ENCODE measurements around the gene ASAP2. TPM values are rescaled to one million over a fixed set of nuclear protein-coding genes. Genes with fewer than 3 reads are reported as not detected.
"Not testable (repeated sequence)": the region's sequence is repeated elsewhere in the genome, so short reads cannot be mapped to it uniquely, and the experiment has no call there.

The ASAP2 gene
- total and polyA plus RNA-seq, 5 donors: 9.2 to 19.7 (median 15.2) TPM

DNA sequence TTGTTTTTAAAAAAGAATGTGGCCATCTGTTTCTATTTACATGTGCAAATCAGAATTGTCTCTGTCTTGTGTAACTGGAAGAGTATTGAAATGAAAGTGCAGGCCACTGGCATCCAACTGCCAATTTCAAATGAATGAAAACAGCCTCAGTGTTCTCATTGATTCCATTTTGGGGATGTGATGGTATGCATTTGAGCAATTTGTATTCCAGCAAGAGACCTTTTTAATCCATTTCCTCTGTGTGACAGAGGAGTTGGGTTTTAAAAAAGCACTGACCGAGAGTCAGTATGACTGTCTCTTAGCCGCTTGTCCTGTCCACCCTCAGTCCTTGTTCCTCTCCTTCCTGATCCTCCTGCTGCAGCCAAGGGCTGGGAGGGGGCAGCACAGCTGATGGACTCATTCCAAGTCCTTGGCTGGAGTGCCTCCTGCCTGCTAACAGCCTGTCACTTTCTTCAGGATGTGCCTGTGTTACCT lies 50.0 kb downstream of the ASAP2 start:
- DNase-seq: no peak
- intact Hi-C loops (cut with DNase I): no loop called here
- H3K4me3 ChIP-seq (ENCODE audit: low read length): no peak overlapping the region
- H3K27ac ChIP-seq (ENCODE audit: low read length): peak overlapping the region; percentile 11
- no peak for ATAC-seq
- 34% methylated on average over 2 of the region's 2 CpGs for WGBS
- H3K27me3 ChIP-seq (ENCODE audit: control insufficient read depth, insufficient read depth): no peaks in the 10 kb centered on the region
- no peaks in the 10 kb centered on the region for H3K9me3 ChIP-seq (ENCODE audit: control insufficient read depth, low read length)
- peaks cover 21% of the 10 kb centered on the region for H3K4me1 ChIP-seq (ENCODE audit: control insufficient read depth, insufficient read depth, low read length)

- Histone ChIP-seq H3K27ac (ENCODE audit: low read length) (peak overlapping the region; percentile 70), H3K4me1 (ENCODE audit: control insufficient read depth, insufficient read depth, low read length) (peaks cover 26% of the 10 kb centered on the region), H3K9me3 (ENCODE audit: control insufficient read depth, low read length) (no peaks in the 10 kb centered on the region), H3K4me3 (ENCODE audit: low read length) (no peak overlapping the region), H3K27me3 (ENCODE audit: control insufficient read depth, insufficient read depth) (no peaks in the 10 kb centered on the region)
- ATAC-seq: no peak
- DNase-seq: no peak
- intact Hi-C loops (cut with DNase I): no loop called here
- WGBS: 48% methylated on average over 7 of the region's 7 CpGs
Observed at GRCh38 chr2:9258501-9258900, 51.9 kb downstream of the ASAP2 start.

- Histone ChIP-seq H3K4me3 (ENCODE audit: low read length) (no peak overlapping the region), H3K27me3 (ENCODE audit: control insufficient read depth, insufficient read depth) (no peaks in the 10 kb centered on the region), H3K4me1 (ENCODE audit: control insufficient read depth, insufficient read depth, low read length) (peaks cover 26% of the 10 kb centered on the region), H3K27ac (ENCODE audit: low read length) (peak overlapping the region; percentile 69), H3K9me3 (ENCODE audit: control insufficient read depth, low read length) (no peaks in the 10 kb centered on the region)
- peak; percentile 65 to 73 for ATAC-seq
- peak; percentile 74 to 93 (median 89) for DNase-seq
- intact Hi-C loops (cut with DNase I): no loop called here
- WGBS: 26% methylated on average over 12 of the region's 12 CpGs
Observed at GRCh38 chr2:9258953-9259399, 52.4 kb downstream of the ASAP2 start.

- H3K4me1 ChIP-seq (ENCODE audit: control insufficient read depth, insufficient read depth, low read length): peaks cover 26% of the 10 kb centered on the region
- H3K27me3 ChIP-seq (ENCODE audit: control insufficient read depth, insufficient read depth): no peaks in the 10 kb centered on the region
- H3K27ac ChIP-seq (ENCODE audit: low read length): peak overlapping the region; percentile 75
- ATAC-seq (peak; percentile 6 to 8), DNase-seq (peak in 1 of 3 donors; percentile 70)
- no peak overlapping the region for H3K4me3 ChIP-seq (ENCODE audit: low read length)
- WGBS: 48% methylated on average over 6 of the region's 6 CpGs
- no peaks in the 10 kb centered on the region for H3K9me3 ChIP-seq (ENCODE audit: control insufficient read depth, low read length)
- intact Hi-C loops (cut with DNase I): no loop called here
Observed at GRCh38 chr2:9260464-9260918, 53.9 kb downstream of the ASAP2 start.

DNA sequence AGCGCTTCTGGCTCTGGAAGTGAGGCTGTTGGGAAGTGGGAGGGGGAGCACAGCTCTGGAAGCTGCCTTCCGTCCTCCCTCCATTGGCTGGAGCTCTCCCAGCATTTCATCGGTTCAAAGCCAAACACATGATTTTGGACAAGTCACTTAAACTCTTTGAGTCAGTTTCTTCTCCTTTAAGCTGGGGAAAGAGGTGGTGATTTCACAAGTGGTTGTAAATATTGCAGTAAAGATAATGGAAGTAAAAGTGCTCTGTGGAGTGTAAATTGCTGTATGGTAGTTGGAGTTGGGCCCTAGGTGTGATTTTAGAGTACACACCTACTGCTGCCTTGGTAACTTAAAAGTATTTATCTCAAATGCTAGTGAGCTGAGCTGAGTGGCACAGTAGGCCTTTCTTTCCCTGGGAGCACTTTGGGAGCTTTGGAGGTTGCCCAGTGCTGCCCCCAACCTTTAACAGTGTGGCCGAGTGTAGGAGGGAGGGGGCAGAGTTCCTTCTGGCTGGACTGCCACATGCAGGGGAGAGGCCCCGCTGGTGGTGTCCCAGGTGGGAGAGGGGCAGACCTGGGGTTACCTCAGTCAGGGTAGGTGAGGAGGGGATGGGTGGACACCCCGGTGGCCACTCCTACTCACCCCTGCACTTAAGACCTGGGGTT lies 54.7 kb downstream of the ASAP2 start:
- DNase-seq: peak in 2 of 3 donors; percentile 68 to 83
- Histone ChIP-seq H3K4me1 (ENCODE audit: control insufficient read depth, insufficient read depth, low read length) (peaks cover 24% of the 10 kb centered on the region), H3K27me3 (ENCODE audit: control insufficient read depth, insufficient read depth) (no peaks in the 10 kb centered on the region), H3K9me3 (ENCODE audit: control insufficient read depth, low read length) (no peaks in the 10 kb centered on the region), H3K27ac (ENCODE audit: low read length) (peak overlapping the region; percentile 75), H3K4me3 (ENCODE audit: low read length) (no peak overlapping the region)
- WGBS: 53% methylated on average over 6 of the region's 6 CpGs
- intact Hi-C loops (cut with DNase I): no loop called here
- ATAC-seq: peak; percentile 36 to 65

- peaks cover 24% of the 10 kb centered on the region for H3K4me1 ChIP-seq (ENCODE audit: control insufficient read depth, insufficient read depth, low read length)
- H3K9me3 ChIP-seq (ENCODE audit: control insufficient read depth, low read length): no peaks in the 10 kb centered on the region
- peak in 2 of 3 donors; percentile 63 to 76 for DNase-seq
- ATAC-seq: peak; percentile 55 to 87
- H3K27ac ChIP-seq (ENCODE audit: low read length): peak overlapping the region; percentile 66
- H3K27me3 ChIP-seq (ENCODE audit: control insufficient read depth, insufficient read depth): no peaks in the 10 kb centered on the region
- WGBS: 36% methylated on average over 14 of the region's 14 CpGs
- no peak overlapping the region for H3K4me3 ChIP-seq (ENCODE audit: low read length)
- intact Hi-C loops (cut with DNase I): no loop called here
Observed at GRCh38 chr2:9262671-9263171, 56.1 kb downstream of the ASAP2 start.

- ATAC-seq (peak; percentile 8 to 58), DNase-seq (peak in 2 of 3 donors; percentile 72 to 77)
- peak overlapping the region; percentile 66 for H3K27ac ChIP-seq (ENCODE audit: low read length)
- H3K4me1 ChIP-seq (ENCODE audit: control insufficient read depth, insufficient read depth, low read length): peaks cover 24% of the 10 kb centered on the region
- WGBS: 17% methylated on average over 14 of the region's 14 CpGs
- H3K9me3 ChIP-seq (ENCODE audit: control insufficient read depth, low read length): no peaks in the 10 kb centered on the region
- intact Hi-C loops (cut with DNase I): no loop called here
- no peak overlapping the region for H3K4me3 ChIP-seq (ENCODE audit: low read length)
- H3K27me3 ChIP-seq (ENCODE audit: control insufficient read depth, insufficient read depth): no peaks in the 10 kb centered on the region
Observed at GRCh38 chr2:9263428-9263827, 56.8 kb downstream of the ASAP2 start.

DNA sequence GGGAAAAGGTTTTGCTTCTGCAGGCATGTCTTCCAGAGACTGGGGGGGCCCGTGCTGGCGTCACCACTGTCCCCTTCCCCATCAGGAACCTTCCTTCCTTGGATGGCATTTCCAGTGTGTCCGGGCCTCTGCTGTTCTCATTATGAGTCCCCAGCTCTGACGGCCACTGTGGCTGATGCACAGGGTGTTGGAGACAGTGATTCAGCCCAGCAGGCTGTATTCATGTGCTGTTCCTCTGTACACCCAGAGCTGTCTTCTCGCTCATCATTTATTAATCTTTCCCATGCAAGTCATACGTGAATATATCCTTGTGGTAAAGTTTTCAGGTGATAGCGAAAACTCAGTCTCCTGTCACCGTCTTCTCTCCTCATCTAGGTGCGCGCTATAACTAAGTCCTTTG lies 57.7 kb downstream of the ASAP2 start:
- Histone ChIP-seq H3K27me3 (ENCODE audit: control insufficient read depth, insufficient read depth) (no peaks in the 10 kb centered on the region), H3K27ac (ENCODE audit: low read length) (no peak overlapping the region), H3K9me3 (ENCODE audit: control insufficient read depth, low read length) (no peaks in the 10 kb centered on the region), H3K4me1 (ENCODE audit: control insufficient read depth, insufficient read depth, low read length) (peaks cover 26% of the 10 kb centered on the region), H3K4me3 (ENCODE audit: low read length) (no peak overlapping the region)
- intact Hi-C loops (cut with DNase I): no loop called here
- no peak for DNase-seq
- WGBS: 74% methylated on average over 10 of the region's 10 CpGs
- ATAC-seq: no peak

DNA sequence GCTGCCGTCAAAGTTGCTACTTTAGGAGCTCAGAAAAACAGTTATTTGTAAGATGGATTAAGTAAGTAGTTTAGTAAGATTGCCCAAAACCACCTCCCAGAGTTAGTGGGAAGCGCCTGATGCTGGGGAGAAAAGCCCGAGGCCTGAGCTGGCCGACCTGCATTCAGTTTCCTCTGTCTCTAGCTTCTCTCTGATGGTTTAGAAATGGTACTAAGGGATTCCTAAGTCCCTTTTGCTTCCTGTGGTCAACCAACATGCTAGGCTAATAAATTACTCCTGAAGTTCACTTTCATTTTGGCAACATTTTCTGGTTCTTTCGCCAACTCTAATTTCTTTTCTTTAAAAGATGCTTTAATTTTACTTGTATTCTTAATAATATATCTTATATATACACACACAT lies 60.1 kb downstream of the ASAP2 start:
- intact Hi-C loops (cut with DNase I): no loop called here
- H3K9me3 ChIP-seq (ENCODE audit: control insufficient read depth, low read length): no peaks in the 10 kb centered on the region
- WGBS: 76% methylated on average over 5 of the region's 5 CpGs
- ATAC-seq (no peak), DNase-seq (no peak)
- no peak overlapping the region for H3K4me3 ChIP-seq (ENCODE audit: low read length)
- no peaks in the 10 kb centered on the region for H3K27me3 ChIP-seq (ENCODE audit: control insufficient read depth, insufficient read depth)
- H3K27ac ChIP-seq (ENCODE audit: low read length): no peak overlapping the region
- H3K4me1 ChIP-seq (ENCODE audit: control insufficient read depth, insufficient read depth, low read length): peaks cover 8% of the 10 kb centered on the region

DNA sequence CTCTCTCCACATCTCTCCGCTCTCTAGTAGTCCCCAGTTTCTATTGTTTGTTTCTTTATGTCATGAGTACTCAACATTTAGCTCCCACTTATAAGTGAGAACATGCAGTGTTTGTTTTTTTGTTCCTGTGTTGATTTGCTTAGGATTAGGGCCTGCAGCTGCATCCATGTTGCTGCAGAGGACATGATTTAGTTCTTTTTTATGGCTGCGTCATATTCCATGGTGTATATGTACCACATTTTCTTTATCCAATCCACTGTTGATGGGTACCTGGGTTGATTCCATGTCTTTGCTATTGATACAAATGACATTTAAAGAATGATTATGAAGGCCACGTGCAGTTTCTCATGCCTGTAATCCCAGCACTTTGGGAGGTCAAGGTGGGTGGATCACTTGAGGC lies 60.7 kb downstream of the ASAP2 start:
- H3K27me3 ChIP-seq (ENCODE audit: control insufficient read depth, insufficient read depth); H3K4me3 ChIP-seq (ENCODE audit: low read length); DNase-seq; H3K27ac ChIP-seq (ENCODE audit: low read length); H3K4me1 ChIP-seq (ENCODE audit: control insufficient read depth, insufficient read depth, low read length); ATAC-seq; H3K9me3 ChIP-seq (ENCODE audit: control insufficient read depth, low read length); intact Hi-C loops (cut with DNase I): not testable (repeated sequence)
- WGBS: 98% methylated on average over 3 of the region's 3 CpGs

DNA sequence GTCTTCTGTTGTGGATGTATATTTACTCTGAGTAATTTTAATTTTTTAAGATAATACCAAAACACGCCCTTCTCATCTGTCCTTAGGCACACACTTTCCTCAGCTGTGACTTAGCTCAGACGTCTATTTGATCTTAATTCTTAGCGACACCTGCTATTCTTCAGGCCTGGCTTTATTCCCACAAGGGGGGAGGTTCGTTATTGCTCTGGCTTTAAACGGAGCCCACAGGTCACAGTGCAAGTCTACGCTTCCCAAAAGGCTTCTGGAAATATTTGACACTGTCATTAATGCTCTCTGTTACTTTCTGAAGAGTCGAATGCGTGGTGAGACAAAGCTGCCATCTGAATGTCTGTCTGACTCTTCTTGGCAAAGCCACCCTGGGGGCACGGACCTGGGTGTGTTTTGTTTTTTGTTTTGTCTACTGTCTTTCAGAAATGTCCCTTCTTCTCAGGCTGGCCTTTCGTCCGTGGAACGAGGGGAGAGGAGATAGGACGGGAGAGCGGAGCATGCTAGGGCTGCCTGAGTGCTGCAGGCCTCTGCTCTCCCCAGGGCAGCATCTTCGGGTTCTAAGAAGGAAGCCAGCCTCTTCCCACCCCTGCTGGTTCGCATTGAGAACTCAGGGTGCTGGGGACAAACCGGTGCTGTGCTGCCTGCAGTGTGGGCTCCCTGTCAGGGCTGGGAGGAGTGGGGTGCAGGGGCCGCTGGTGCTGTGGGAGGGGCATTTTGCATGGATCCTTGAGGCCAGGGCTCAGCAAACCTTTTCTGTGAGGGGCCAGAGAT lies 61.9 kb downstream of the ASAP2 start:
- no peak overlapping the region for H3K4me3 ChIP-seq (ENCODE audit: low read length)
- DNase-seq (no peak), ATAC-seq (no peak)
- H3K27me3 ChIP-seq (ENCODE audit: control insufficient read depth, insufficient read depth): no peaks in the 10 kb centered on the region
- intact Hi-C loops (cut with DNase I): no loop called here
- H3K27ac ChIP-seq (ENCODE audit: low read length): no peak overlapping the region
- peaks cover 4% of the 10 kb centered on the region for H3K4me1 ChIP-seq (ENCODE audit: control insufficient read depth, insufficient read depth, low read length)
- no peaks in the 10 kb centered on the region for H3K9me3 ChIP-seq (ENCODE audit: control insufficient read depth, low read length)
- 55% methylated on average over 18 of the region's 18 CpGs for WGBS
